AG10803 (cell line): ENCODE data around the gene OR10K2.

Source experiments
- DNase-seq: peaks from one replicate; pipeline ENCODE4 v3.0.0; 2010; ENCODE audit warnings: low read depth
- H3K4me3 ChIP-seq: 2 replicates; pipeline ENCODE4 v1.5.1; 2011; ENCODE audit warnings: mild to moderate bottlenecking, low read length, control low read depth
- CTCF ChIP-seq: conservative IDR thresholded peaks from 2 replicates; pipeline ENCODE4 v1.5.1; 2011; ENCODE audit warnings: mild to moderate bottlenecking, low read length, control low read depth, inconsistent platforms

Gene OR10K2

GRCh38 chr1:158371188-158371953 is 54.7 kb downstream of the OR10K2 start:
- H3K4me3 ChIP-seq: no peak overlapping the region
- DNase-seq: no peak
- no peak for TF ChIP-seq CTCF
